RCC 7860 (cell line): Measurements from ENCODE around the gene ZDHHC24.

Experiments
- DNase-seq: peaks from one replicate; pipeline ENCODE4 v3.0.0-alpha.2; 2015; ENCODE audit warnings: low spot score
- FAIRE-seq: peaks from 2 replicates; lab custom pipeline; 2012; peaks lifted over from hg19 to GRCh38; lab: Jason Lieb, UNC

The ZDHHC24 gene

DNA sequence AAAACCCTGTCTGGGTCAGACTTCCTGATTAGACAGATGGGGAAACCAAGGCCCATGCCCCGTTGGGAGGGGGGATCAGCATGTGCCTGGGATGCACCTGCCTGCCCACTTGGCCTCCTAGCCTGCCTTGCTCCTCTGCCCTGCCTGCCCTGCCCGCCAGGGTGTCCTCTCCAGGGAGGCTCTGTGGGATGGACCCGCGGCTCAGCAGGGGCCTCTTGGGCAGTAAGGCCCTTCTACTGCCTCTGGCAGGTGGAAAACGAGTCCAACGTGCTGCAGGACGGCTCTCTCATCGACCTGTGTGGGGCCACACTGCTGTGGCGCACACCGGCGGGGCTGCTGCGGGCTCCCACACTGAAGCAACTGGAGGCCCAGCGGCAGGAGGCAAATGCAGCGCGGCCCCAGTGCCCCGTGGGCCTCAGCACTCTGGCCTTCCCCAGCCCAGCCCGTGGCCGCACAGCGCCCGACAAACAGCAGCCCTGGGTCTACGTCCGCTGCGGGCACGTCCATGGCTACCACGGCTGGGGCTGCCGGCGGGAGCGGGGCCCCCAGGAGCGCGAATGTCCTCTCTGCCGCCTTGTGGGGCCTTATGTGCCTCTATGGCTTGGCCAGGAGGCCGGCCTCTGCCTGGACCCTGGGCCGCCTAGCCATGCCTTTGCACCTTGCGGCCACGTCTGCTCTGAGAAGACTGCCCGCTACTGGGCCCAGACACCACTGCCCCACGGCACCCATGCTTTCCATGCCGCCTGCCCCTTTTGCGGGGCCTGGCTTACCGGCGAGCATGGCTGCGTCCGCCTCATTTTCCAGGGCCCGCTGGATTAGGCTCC is 70.3 kb downstream of the ZDHHC24 start:
- DNase-seq (no peak), FAIRE-seq (no peak)

GRCh38 chr11:66473608-66474515 is 72.0 kb downstream of the ZDHHC24 start:
- DNase-seq, result no peak
- no peak for FAIRE-seq

GRCh38 chr11:66473167-66473566 is 72.7 kb downstream of the ZDHHC24 start:
- FAIRE-seq, result no peak
- DNase-seq, result no peak

DNA sequence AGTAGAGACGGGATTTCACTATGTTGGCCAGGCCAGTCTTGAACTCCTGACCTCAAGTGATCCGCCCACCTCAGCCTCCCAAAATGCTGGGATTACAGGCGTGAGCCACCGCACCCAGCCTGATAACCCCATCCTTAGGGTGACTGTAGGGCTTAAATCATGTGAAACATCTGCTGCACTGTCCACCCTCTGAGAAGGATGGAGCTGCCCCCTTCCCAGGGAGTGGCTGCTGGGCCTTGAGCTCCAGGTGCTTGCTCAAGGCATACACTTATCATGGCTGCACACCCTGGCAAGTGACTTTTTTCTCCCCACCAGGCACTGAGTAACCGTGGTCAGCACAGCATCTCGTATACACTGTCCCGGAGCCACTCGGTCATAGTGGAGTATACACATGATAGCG is 73.8 kb downstream of the ZDHHC24 start:
- FAIRE-seq, result no peak
- DNase-seq, result no peak

- DNase-seq, result no peak
- no peak for FAIRE-seq
Observed at GRCh38 chr11:66471142-66471541, 74.7 kb downstream of the ZDHHC24 start.
